AG09309 (cell line): ENCODE data around the gene MEIG1.
"Not testable (repeated sequence)": the region's sequence is repeated elsewhere in the genome, so short reads cannot be mapped to it uniquely, and the experiment has no call there.

Experiments used
- DNase-seq: peaks from one replicate; pipeline ENCODE4 v3.0.0-alpha.2; 2010; ENCODE audit warnings: low read depth
- H3K4me3 ChIP-seq: 2 replicates; pipeline ENCODE4 v1.5.1; 2011; ENCODE audit warnings: mild to moderate bottlenecking, low read depth, low read length, moderate library complexity; ENCODE audit not compliant: control insufficient read depth
- TF ChIP-seq, protein P1 (sequence below): IDR thresholded peaks from 2 replicates; pipeline ENCODE4 v1.5.1; 2011; ENCODE audit warnings: mild to moderate bottlenecking, low read depth, low read length, inconsistent platforms; ENCODE audit not compliant: insufficient read depth, control insufficient read depth; ENCODE audit errors: missing control alignments

The MEIG1 gene

DNA sequence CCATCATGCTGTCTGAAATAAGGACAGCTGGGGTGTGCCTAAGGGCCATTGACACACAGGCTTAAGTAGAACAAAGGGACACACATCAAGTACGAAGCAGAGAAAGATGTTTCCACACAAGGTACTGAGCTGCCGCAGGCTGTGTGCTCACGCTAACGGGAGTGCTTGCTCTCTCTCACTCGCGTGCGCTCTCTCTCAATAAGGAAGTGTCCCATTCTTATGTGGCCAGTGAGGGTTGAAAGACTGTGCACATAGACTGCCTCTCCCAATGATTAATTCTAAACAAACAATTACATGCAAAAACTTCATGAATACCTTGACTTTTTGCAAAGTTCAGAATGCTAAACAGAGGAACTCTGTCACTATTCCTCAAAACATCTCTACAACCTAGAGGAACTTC, 35.2 kb upstream of the MEIG1 start:
- no peak overlapping the region for H3K4me3 ChIP-seq
- DNase-seq, result no peak
- TF ChIP-seq, protein P1, sequence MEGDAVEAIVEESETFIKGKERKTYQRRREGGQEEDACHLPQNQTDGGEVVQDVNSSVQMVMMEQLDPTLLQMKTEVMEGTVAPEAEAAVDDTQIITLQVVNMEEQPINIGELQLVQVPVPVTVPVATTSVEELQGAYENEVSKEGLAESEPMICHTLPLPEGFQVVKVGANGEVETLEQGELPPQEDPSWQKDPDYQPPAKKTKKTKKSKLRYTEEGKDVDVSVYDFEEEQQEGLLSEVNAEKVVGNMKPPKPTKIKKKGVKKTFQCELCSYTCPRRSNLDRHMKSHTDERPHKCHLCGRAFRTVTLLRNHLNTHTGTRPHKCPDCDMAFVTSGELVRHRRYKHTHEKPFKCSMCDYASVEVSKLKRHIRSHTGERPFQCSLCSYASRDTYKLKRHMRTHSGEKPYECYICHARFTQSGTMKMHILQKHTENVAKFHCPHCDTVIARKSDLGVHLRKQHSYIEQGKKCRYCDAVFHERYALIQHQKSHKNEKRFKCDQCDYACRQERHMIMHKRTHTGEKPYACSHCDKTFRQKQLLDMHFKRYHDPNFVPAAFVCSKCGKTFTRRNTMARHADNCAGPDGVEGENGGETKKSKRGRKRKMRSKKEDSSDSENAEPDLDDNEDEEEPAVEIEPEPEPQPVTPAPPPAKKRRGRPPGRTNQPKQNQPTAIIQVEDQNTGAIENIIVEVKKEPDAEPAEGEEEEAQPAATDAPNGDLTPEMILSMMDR, result no peak

DNA sequence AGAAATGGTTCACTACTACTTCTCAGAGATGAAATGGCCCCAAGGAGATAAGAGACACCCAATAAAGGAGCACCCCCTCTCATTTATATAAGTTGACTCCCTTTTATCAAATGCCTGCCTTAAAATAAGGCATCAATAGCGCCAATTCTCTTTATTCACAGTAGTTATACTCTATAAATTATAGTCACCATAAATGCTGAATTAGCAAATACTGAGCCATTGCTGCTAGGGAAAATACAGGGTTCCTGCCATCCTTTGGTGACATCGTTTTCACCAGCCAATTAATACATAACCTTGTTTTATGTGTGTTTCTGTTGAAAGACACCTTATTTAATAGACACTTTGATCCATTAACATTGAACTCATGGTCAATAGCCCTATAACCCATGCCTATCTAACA, 33.9 kb upstream of the MEIG1 start:
- no peak for DNase-seq
- TF ChIP-seq, protein P1, result no peak
- H3K4me3 ChIP-seq, result no peak overlapping the region

DNA sequence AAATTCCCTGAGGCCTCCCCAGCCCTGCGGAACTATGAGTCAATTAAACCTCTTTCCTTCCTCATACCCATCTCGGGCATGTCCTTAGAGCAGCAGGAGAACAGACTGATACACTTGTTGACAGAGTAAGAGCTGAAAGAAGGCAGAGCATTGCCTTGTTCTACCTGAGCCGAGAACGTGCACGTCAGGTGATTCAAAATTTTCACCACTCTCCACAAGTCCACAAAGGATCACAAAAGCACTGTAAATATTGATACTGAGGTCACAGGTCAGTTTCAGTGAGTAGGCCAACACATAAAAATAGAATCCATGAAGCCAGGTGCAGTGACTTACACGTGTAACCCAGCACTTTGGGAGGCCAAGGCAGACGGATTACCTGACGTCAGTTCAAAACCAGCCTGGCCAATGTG, 33.1 kb upstream of the MEIG1 start:
- DNase-seq, result no peak
- no peak overlapping the region for H3K4me3 ChIP-seq
- TF ChIP-seq, protein P1, result no peak

DNA sequence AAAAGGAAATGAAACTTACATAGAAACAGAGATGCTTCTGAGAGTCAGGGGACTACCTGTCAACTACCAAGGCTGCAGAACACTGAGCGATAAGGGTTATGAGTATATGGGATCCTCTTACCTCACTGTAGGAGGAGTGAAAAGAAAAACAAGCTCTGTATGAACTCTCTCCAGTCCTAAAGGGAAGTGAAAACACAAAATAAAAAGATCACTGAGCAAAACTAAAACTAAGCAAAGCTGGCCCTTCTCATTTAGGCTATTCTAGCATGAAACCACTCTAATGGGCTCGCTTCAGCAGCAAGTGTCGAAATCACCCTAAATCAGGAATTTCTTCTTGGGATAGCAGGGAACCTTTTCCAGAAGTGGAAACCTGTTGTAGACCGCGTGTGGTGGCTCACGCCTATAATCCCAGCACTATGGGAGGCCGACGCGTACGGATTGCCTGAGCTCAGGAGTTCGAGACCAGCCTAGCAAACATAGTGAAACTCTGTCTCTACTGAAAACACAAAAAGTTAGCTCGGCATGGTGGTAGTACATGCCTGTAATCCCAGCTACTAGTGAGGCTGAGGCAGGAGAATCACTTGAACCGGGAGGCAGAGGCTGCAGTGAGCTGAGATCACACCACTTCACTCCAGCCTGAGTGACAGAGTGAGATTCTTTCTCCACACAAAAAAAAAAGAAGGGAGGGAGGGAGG, 32.3 kb upstream of the MEIG1 start:
- H3K4me3 ChIP-seq, result no peak overlapping the region
- TF ChIP-seq, protein P1, result no peak
- DNase-seq, result no peak

DNA sequence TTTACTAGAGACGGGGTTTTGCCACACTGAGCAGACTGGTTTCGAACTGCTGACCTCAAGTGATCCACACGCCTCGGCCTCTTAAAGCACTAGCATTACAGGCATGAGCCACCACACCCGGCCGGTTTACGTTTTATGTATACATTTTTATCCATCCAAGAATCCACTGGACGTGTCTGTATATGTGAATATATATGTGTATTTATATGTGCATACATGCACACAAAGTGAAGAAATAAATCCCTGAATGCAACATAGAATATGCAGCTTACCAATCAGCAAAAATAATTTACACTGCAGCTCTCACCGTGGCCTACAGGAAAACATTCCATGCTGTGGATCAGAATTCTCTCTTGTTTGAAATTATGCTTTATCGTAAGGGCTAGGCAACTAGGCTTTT, 28.6 kb upstream of the MEIG1 start:
- H3K4me3 ChIP-seq, result no peak overlapping the region
- no peak for DNase-seq
- TF ChIP-seq, protein P1, result no peak

DNA sequence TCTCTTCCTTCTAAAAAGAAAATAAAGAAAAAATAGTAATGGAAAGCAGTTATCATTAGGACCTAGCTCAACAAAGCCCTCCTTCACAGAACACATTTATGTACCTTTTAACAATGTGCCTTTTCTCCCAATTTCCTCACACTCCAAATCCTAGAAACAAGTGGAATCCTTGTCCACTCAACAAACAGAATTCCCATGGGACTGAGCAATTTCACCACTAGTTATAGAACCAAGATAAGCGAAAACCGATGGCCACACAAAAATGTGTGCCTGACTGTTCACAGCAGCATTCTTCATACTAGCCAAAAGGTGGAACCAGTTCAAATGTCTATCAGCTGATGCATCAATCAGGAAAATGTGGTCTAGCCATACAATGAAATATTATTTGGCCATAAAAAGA, 22.6 kb upstream of the MEIG1 start:
- TF ChIP-seq, protein P1, result no peak
- H3K4me3 ChIP-seq, result no peak overlapping the region
- DNase-seq, result no peak

DNA sequence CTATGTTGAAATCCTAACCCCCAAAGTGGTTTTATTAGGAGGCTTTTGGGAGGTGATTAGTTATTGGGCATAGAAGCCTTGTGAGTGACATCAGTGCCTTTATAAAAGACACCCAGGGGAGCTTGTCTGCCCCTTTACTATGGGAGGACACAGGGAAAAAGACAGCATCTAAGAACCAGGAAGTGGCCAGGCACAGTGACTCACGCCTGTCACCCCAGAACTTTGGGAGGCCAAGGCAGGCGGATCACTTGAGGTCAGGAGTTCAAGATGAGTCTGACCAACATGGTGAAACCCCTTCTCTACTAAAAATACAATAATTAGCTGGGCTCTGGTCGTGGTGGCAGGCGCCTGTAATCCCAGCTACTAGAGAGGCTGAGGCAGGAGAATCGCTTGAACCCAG, 20.2 kb upstream of the MEIG1 start:
- not testable (repeated sequence) for H3K4me3 ChIP-seq, DNase-seq

DNA sequence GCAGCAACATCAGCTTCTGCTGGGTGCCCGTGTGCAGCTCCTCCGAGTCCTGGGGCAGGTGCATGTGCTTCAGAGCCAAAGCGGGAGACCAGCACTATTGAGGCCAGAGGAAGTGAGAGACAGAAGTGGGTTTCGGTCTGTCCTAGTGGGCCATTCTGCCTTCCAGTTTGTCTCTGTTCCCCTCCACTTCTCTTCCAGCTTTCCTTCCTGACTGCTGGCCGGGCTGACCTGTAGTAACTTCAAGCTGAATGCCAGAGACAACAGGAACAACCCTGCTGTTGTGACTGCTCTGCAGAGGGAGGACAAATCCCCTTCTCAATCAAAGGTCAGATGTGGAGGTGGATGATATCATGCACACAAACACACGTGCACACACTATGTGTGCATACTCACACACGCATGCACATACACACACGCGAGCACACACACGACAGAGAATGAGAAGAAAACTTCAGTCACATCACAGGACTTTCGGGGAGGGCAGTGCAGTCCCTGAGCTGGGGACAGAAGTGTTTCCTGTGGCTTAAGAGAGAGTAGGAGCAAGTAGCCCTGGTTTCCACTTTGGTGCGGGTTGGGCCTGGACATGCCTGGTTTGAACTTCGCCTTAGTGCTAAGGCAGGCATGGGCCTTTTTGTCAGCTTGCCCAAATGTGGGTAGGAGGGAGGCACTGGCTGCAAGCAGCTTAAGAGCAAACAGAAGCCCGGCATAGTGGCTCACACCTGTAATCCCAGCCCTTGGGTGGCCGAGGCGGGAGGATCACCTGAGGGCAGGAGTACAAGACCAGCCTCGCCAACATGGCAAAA, 16.8 kb upstream of the MEIG1 start:
- not testable (repeated sequence) for H3K4me3 ChIP-seq, DNase-seq

DNA sequence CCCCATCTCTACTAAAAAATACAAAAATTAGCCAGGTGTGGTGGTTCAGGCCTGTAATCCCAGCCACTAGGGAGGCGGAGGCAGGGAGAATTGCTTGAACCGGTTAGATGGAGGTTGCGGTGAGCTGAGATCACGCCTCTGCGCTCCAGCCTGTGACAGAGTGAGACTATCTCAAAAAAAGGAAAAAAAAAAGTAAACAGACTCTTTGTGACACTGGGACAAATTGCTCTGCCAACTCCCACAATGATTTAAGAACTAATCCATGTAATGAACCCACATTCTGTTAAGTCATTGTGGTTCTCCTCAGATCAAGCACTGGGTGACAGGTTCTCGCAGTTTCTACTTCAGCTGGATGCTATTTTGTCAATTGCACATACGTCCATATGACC, 16.2 kb upstream of the MEIG1 start:
- DNase-seq, H3K4me3 ChIP-seq: not testable (repeated sequence)
